Measurements from ENCODE around the gene COL2A1. TPM values are rescaled to one million over a fixed set of nuclear protein-coding genes. Genes with fewer than 3 reads are reported as not detected.

Gene COL2A1
- total RNA-seq, 4 donors from 2014 or later = not detected

DNA sequence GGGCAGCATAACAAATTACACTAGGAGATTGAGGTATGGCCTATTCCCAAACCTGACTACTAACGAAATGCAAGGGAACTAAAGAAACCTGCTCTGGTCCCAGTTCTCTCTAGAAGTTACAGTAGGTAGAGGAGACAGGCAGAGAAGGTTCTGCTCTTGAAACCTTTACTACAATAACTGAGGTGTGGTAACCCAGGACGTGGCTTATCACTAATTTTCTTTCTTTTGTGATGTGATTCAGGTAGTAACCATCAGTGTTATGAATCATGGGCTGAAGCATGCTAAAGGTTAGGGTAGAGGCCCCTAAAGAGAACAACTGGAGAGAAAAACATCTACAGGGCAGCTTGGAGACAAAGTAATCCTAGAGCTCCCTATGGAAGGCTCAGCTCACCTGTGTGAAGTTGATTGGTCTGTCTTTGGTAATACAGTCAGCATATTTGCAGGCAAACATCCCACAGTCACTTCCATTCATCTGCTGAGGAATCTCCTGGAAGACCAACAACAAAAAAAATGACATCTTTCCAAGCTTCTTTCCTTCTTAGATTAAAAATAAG, 41.8 kb upstream of the COL2A1 start:
- Histone ChIP-seq H3K4me3 (no peak overlapping the region), H3K9me3 (no peaks in the 10 kb centered on the region), H3K27me3 (no peaks in the 10 kb centered on the region), H3K27ac (no peak overlapping the region), H3K36me3 (peaks cover 67% of the 10 kb centered on the region), H3K4me1 (no peaks in the 10 kb centered on the region)
- WGBS = 92% methylated on average over 2 of the region's 2 CpGs
- no peak for TF ChIP-seq POLR2A (IDR thresholded peaks at IDR 0.05)
- TF ChIP-seq CTCF (IDR thresholded peaks at IDR 0.05) = no peak
- TF ChIP-seq EP300 (IDR thresholded peaks at IDR 0.05) = no peak
- no peak for TF ChIP-seq POLR2AphosphoS5 (IDR thresholded peaks at IDR 0.05)
- no peak for DNase-seq (ENCODE audit: low spot score in 2 of 2)

GRCh38 chr12:48045061-48045846, 41.0 kb upstream of the COL2A1 start:
- DNase-seq (ENCODE audit: low spot score in 2 of 2) = no peak
- no peaks in the 10 kb centered on the region for H3K4me1 ChIP-seq
- TF ChIP-seq POLR2AphosphoS5 (IDR thresholded peaks at IDR 0.05) = no peak
- no peak for TF ChIP-seq EP300 (IDR thresholded peaks at IDR 0.05)
- TF ChIP-seq CTCF (IDR thresholded peaks at IDR 0.05) = no peak
- no peak for TF ChIP-seq POLR2A (IDR thresholded peaks at IDR 0.05)
- no peaks in the 10 kb centered on the region for H3K27me3 ChIP-seq
- no peak overlapping the region for H3K4me3 ChIP-seq
- WGBS = 88% methylated on average over 6 of the region's 6 CpGs
- no peak overlapping the region for H3K27ac ChIP-seq
- no peaks in the 10 kb centered on the region for H3K9me3 ChIP-seq
- H3K36me3 ChIP-seq = peaks cover 60% of the 10 kb centered on the region

- DNase-seq (ENCODE audit: low spot score in 2 of 2) = no peak
- Histone ChIP-seq H3K36me3 (peaks cover 56% of the 10 kb centered on the region), H3K9me3 (no peaks in the 10 kb centered on the region), H3K27me3 (no peaks in the 10 kb centered on the region), H3K27ac (no peak overlapping the region), H3K4me3 (no peak overlapping the region), H3K4me1 (no peaks in the 10 kb centered on the region)
- 89% methylated on average over 7 of the region's 7 CpGs for whole genome bisulfite sequencing
- TF ChIP-seq POLR2A (IDR thresholded peaks at IDR 0.05) (no peak), CTCF (IDR thresholded peaks at IDR 0.05) (no peak), POLR2AphosphoS5 (IDR thresholded peaks at IDR 0.05) (no peak), EP300 (IDR thresholded peaks at IDR 0.05) (no peak)
These were observed 40.1 kb upstream of the COL2A1 start for GRCh38 chr12:48044396-48044795.

DNA sequence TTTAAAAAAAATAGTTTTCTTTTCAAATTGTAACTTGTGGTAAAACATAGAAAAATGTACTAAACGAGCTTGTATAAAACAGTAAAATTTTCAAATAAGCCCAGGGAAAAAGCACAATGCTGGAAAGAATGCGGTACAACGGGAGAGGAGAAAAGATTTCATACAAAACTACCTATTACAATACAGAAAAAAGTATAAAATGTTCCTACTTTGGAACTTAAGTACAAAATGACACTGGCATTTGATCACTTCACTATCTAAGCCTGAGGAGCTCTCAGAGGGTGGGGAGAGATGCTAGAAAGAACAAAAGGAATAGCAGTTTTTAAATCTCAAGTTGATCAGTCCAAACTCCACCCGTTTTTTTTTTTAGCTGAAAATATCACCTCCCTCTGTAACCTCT, 39.5 kb upstream of the COL2A1 start:
- Histone ChIP-seq H3K27ac (no peak overlapping the region), H3K4me1 (no peaks in the 10 kb centered on the region), H3K9me3 (no peaks in the 10 kb centered on the region), H3K27me3 (no peaks in the 10 kb centered on the region), H3K4me3 (no peak overlapping the region), H3K36me3 (peaks cover 51% of the 10 kb centered on the region)
- WGBS = 70% methylated on average over 4 of the region's 4 CpGs
- TF ChIP-seq EP300 (IDR thresholded peaks at IDR 0.05) = no peak
- TF ChIP-seq POLR2A (IDR thresholded peaks at IDR 0.05) = no peak
- no peak for TF ChIP-seq CTCF (IDR thresholded peaks at IDR 0.05)
- TF ChIP-seq POLR2AphosphoS5 (IDR thresholded peaks at IDR 0.05) = no peak
- DNase-seq (ENCODE audit: low spot score in 2 of 2) = no peak

- WGBS = 80% methylated on average over 5 of the region's 5 CpGs
- H3K27ac ChIP-seq = no peak overlapping the region
- DNase-seq (ENCODE audit: low spot score in 2 of 2) = no peak
- H3K4me3 ChIP-seq = no peak overlapping the region
- H3K27me3 ChIP-seq = no peaks in the 10 kb centered on the region
- H3K36me3 ChIP-seq = peaks cover 31% of the 10 kb centered on the region
- TF ChIP-seq POLR2AphosphoS5 (IDR thresholded peaks at IDR 0.05) = no peak
- no peak for TF ChIP-seq CTCF (IDR thresholded peaks at IDR 0.05)
- TF ChIP-seq POLR2A (IDR thresholded peaks at IDR 0.05) = no peak
- H3K9me3 ChIP-seq = no peaks in the 10 kb centered on the region
- H3K4me1 ChIP-seq = no peaks in the 10 kb centered on the region
These were observed 37.5 kb upstream of the COL2A1 start for GRCh38 chr12:48041591-48042423.
